Neural cell (in vitro differentiated cells): Measurements from ENCODE around the gene CMTR2.

Source experiments
- MXI1 ChIP-seq: fragments of 450-650 bp; conservative IDR thresholded peaks from 2 replicates; pipeline ENCODE4 v1.6.1; 2014; ENCODE audit warnings: antibody characterized with exemption, mild to moderate bottlenecking; ENCODE audit not compliant: poor library complexity, severe bottlenecking
- POLR2AphosphoS5 ChIP-seq: IDR thresholded peaks from 2 replicates; pipeline ENCODE4 v1.6.1; 2012

GRCh38 chr16:71259086-71259485 lies 30.1 kb downstream of the CMTR2 start:
- no peak for TF ChIP-seq MXI1
- no peak for TF ChIP-seq POLR2AphosphoS5
